Astrocyte of the spinal cord (primary cell): ENCODE measurements around the gene ZBTB2.
A peak's percentile ranks its signal among the peaks of the same experiment; 100 is the strongest.

Source experiments
- DNase-seq: peaks from one replicate; pipeline ENCODE4 v3.0.0; 2011; ENCODE audit warnings: low read depth, low spot score
- H3K4me3 ChIP-seq: 2 replicates; pipeline ENCODE4 v1.5.1; 2011; ENCODE audit warnings: low read depth, mild to moderate bottlenecking, low read length, moderate library complexity
- in situ Hi-C: cut with HindIII; loops from 2 replicates; pipeline ENCODE4 v1.10.0; 2017; ENCODE audit warnings: low sequenced_read_pairs
- TF ChIP-seq, protein P1 (sequence below): IDR thresholded peaks from 2 replicates; pipeline ENCODE4 v1.5.1; 2012; ENCODE audit warnings: low read depth, mild to moderate bottlenecking, low read length, inconsistent platforms

Gene ZBTB2, protein sequence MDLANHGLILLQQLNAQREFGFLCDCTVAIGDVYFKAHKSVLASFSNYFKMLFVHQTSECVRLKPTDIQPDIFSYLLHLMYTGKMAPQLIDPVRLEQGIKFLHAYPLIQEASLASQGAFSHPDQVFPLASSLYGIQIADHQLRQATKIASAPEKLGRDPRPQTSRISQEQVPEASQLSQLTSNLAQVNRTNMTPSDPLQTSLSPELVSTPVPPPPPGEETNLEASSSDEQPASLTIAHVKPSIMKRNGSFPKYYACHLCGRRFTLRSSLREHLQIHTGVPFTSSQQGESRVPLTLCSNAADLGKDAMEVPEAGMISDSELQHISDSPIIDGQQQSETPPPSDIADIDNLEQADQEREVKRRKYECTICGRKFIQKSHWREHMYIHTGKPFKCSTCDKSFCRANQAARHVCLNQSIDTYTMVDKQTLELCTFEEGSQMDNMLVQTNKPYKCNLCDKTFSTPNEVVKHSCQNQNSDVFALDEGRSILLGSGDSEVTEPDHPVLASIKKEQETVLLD

DNA sequence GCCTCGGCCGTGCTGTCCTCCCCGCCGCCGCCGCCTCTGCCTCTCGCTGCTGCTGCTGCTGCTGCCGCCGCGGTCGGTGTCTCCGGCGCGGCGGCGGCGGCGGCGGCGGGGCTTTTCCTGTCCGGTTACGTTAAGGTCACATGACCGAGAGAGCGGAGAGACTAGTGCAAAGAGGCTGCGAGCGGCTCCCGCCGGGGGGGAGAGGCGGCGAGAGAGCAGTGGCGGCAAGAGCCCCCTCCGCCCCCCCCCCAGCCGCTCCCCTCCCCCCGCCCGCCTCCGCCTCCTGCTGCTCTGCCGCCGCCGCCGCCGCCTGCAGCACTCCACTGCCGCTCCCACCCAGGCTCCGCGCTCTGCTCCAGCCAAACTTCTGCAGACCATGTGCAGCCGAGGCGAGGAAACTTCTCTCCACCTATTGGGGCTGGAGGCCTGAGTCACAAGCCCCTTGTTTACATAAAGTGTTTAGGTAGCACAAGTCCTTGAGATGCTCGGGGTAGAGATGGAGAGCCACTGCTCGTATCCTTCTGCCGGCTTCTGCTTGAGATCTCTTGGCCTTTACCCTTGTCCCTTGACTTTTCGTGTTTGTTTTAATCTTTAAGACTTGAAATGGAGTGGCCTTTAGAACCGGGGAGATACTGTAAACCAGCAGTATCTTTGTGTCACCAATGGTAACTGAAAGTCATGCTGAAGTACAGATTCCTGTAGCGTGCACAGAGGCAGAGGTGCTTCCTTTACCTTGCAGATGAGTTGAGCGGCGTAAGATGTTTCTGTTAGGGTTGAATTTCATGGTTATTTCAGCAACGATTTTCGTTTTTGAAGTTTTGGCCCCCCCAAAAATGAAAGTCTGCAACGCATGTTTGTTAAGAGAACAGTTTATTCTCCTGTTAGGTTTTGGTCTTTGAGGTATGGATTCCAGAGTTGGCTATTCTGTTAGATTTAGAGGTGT lies at the start of gene ZBTB2:
Gene ZBTB2 (minus strand): TSS at position 89 of the 943 bp plus-strand sequence. CDS start 17,922 bp downstream, outside the sequence.
- TF ChIP-seq, protein P1, sequence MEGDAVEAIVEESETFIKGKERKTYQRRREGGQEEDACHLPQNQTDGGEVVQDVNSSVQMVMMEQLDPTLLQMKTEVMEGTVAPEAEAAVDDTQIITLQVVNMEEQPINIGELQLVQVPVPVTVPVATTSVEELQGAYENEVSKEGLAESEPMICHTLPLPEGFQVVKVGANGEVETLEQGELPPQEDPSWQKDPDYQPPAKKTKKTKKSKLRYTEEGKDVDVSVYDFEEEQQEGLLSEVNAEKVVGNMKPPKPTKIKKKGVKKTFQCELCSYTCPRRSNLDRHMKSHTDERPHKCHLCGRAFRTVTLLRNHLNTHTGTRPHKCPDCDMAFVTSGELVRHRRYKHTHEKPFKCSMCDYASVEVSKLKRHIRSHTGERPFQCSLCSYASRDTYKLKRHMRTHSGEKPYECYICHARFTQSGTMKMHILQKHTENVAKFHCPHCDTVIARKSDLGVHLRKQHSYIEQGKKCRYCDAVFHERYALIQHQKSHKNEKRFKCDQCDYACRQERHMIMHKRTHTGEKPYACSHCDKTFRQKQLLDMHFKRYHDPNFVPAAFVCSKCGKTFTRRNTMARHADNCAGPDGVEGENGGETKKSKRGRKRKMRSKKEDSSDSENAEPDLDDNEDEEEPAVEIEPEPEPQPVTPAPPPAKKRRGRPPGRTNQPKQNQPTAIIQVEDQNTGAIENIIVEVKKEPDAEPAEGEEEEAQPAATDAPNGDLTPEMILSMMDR, result no peak
- in situ Hi-C loops, result no loop called here
- peak within 1 kb of the TSS; percentile 69 for H3K4me3 ChIP-seq
- peak; percentile 80 for DNase-seq

DNA sequence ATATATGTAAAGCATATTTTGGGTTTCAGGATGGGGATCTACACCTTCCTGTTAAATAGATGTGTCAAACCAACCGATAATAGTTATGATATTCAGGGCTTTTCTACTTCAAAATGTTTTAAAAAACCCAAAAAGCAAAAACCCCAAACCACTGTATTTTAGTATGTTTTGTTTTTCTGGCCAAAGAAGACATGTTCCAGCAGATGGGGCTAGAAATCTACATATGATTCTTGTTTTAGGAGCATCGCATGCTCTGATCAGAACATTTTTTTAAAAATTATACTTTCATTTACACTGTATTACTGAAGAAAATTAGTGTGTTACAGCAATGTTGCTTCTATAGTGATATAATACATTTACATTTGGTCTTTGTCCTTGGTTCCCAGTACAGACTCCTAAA lies 49.6 kb upstream of the ZBTB2 start:
- no peak overlapping the region for H3K4me3 ChIP-seq
- TF ChIP-seq, protein P1, result peak; percentile 53
- in situ Hi-C loops, result no loop called here
- DNase-seq, result peak; percentile 52

DNA sequence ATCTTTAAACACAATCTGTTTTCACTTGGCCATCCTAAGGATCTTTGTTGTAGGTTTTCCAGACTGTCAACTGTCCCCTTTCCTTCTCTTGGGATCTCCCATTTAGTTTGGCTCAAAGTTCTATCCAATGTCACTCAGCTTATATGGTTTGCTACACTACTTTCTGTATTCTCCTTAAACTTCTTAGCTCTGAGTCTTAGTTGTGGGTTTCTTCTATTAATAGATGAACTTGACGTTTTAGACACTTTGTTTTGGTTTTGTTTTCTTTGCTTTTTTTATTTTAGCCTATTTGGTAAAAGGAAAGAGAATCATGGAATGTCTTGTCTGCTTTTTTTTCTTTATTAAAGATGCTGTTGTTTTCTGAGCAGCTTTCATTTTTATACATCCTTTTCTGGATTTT lies 49.1 kb upstream of the ZBTB2 start:
- TF ChIP-seq, protein P1, result no peak
- in situ Hi-C loops, result no loop called here
- H3K4me3 ChIP-seq, result no peak overlapping the region
- DNase-seq, result no peak

DNA sequence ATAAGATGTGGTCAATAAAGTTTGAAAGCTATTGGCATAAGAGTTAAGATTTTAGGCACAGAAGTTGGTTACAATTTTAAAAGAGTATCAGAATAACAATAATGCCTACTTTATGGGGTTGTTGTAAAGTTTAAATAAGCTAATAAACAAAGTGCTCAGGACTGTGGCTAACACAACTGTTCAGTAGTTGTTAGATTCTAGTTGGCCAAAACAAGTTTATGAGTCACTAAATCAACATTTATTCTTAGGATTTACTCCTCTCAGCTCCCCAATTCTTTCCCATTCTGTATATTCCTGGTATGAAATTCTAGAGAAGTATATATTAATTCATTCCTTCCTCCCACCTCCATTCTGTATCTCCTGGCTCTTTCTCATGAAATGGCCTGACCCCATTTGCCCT lies 46.0 kb upstream of the ZBTB2 start:
- in situ Hi-C loops, result no loop called here

DNA sequence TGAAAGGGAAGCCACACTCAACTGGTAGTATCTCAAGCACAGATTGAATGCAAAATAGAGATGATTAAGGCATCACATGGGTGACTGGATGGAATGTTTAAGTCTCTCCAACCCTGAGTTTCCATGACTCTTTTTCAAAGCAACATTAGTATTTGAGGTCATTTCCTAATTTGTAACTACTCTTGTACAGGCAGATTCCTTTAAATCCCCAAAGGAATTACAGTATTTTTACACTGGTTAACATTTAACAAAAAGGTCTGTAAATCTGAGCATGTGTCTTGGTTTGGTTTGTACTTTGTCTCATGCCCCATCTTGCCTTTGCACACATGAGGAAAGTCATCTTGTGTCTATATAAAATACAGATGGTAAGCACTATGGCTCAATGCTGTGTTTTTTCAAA lies 45.4 kb upstream of the ZBTB2 start:
- in situ Hi-C loops, result no loop called here
- peak; percentile 66 for DNase-seq
- H3K4me3 ChIP-seq, result no peak overlapping the region
- TF ChIP-seq, protein P1, result no peak

More for the DNA sequence above, 46.0 kb upstream of the ZBTB2 start:
- TF ChIP-seq, protein P1, result no peak
- peak; percentile 37 for DNase-seq
- no peak overlapping the region for H3K4me3 ChIP-seq

DNA sequence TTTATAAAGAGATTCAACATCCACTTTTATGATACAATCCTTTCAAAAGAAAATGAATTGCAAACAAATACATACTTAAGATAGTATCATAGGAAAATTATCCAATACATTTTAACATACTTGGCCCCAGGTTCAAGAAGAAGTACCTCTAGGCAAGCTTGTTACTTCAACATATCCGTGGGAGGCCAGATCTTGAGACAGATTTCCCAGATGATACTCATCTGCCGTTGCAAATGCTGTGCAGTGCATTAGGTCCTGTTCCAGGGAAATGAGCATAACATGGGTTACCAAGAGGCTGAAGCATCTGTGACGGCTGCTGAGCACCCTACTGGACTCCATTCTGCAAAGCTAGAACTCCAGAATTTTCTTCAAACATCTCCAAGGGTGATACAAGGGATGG lies 44.9 kb upstream of the ZBTB2 start:
- TF ChIP-seq, protein P1, result no peak
- in situ Hi-C loops, result no loop called here
- no peak overlapping the region for H3K4me3 ChIP-seq
- no peak for DNase-seq
